H1 (cell line): Measurements from ENCODE around the gene PAFAH1B1. TPM values are rescaled to one million over a fixed set of nuclear protein-coding genes. Genes with fewer than 3 reads are reported as not detected.

ENCODE experiments used
- GABPA ChIP-seq: IDR thresholded peaks from 2 replicates; pipeline ENCODE4 v1.6.1; 2011; ENCODE audit warnings: mild to moderate bottlenecking, low read length, moderate library complexity, borderline replicate concordance; ENCODE audit not compliant: insufficient read depth
- POLR2A ChIP-seq, 2 experiments: IDR thresholded peaks; 1 replicate in 1 of 2; 2 replicates in 1 of 2; pipeline ENCODE4 v1.6.1; 2011; ENCODE audit warnings: low read depth in 2 of 2, low read length in 2 of 2, mild to moderate bottlenecking in 2 of 2; ENCODE audit errors: control extremely low read depth in 1 of 2
- RFX5 ChIP-seq: IDR thresholded peaks from 2 replicates; pipeline ENCODE4 v1.6.1; 2011; ENCODE audit warnings: low read depth, low read length, improper control_type of control experiment, borderline replicate concordance
- SRF ChIP-seq: IDR thresholded peaks from 2 replicates; pipeline ENCODE4 v1.6.1; 2011; ENCODE audit warnings: mild to moderate bottlenecking, low read depth, low read length, moderate library complexity
- TCF12 ChIP-seq: IDR thresholded peaks from 2 replicates; pipeline ENCODE4 v1.6.1; 2011; ENCODE audit warnings: low read depth, mild to moderate bottlenecking, low read length
- polyA plus RNA-seq, 7 experiments: library from polyadenylated mRNA; depleted of rRNA in 3 of 7; stranded (reverse) in 5 of 7; unstranded in 2 of 7; fragments of >200 nt in 5 of 7; fragments of 200-250 nt in 2 of 7; gene quantifications; 1 replicate in 5 of 7; 2 replicates in 1 of 7; 4 replicates in 1 of 7; pipeline versions ENCODE4 v1.2.1 to v1.2.3, GENCODE V29; 2011 to 2013; ENCODE audit warnings: missing spikeins in 2 of 7, mixed read lengths in 2 of 7
- total RNA-seq: library from RNA; stranded (reverse); fragmentation: NEBNext Ultra II Directional; extraction: Animal tissue kit (Norgen Biotek cat#: 25700); gene quantifications from 2 replicates; pipeline ENCODE4 v1.2.1, GENCODE V29; 2021
- TF ChIP-seq, protein P1 (sequence below): IDR thresholded peaks from 2 replicates; pipeline ENCODE4 v1.6.1; 2012; ENCODE audit warnings: low read length, inconsistent platforms

PAFAH1B1 gene
- total and polyA plus RNA-seq, 2 of the 8 experiments (the other 6 are each of a cell fraction or from before 2014, with no cell fraction given), result 42.0 to 152 TPM

DNA sequence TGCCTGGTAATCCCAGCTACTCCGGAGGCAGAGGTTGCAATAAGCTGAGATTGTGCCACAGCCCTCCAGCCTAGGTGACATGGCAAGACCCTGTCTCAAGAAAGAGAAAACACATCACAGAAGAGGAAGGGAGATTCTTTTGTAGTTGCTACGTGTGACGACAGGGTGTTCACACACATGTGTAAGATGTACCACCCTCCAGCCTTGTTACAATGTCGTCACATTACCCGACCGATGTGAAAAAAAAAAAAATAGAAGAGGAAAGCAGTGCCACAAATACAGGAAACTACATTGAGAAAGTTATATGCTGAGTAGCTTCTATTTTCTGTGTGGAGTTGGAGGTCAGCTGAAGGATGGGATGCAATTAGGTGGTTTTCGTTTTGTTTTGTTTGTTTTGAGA lies 62.1 kb downstream of the PAFAH1B1 start (continued):
- TF ChIP-seq, protein P1, sequence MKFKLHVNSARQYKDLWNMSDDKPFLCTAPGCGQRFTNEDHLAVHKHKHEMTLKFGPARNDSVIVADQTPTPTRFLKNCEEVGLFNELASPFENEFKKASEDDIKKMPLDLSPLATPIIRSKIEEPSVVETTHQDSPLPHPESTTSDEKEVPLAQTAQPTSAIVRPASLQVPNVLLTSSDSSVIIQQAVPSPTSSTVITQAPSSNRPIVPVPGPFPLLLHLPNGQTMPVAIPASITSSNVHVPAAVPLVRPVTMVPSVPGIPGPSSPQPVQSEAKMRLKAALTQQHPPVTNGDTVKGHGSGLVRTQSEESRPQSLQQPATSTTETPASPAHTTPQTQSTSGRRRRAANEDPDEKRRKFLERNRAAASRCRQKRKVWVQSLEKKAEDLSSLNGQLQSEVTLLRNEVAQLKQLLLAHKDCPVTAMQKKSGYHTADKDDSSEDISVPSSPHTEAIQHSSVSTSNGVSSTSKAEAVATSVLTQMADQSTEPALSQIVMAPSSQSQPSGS, result no peak
- TF ChIP-seq RFX5 (no peak), TCF12 (no peak), SRF (no peak), GABPA (no peak), POLR2A (IDR thresholded peaks at IDR 0.05; ENCODE audit: control extremely low read depth in 1 of 2, low read depth in 2 of 2, low read length in 2 of 2) (no peak)
